ENCODE data around the gene TMEM273. TPM values are rescaled to one million over a fixed set of nuclear protein-coding genes. Genes with fewer than 3 reads are reported as not detected.
"Not testable (repeated sequence)": the region's sequence is repeated elsewhere in the genome, so short reads cannot be mapped to it uniquely, and the experiment has no call there.

The TMEM273 gene
- total RNA-seq, 1 donor from 2014 or later, result 39.4 TPM

DNA sequence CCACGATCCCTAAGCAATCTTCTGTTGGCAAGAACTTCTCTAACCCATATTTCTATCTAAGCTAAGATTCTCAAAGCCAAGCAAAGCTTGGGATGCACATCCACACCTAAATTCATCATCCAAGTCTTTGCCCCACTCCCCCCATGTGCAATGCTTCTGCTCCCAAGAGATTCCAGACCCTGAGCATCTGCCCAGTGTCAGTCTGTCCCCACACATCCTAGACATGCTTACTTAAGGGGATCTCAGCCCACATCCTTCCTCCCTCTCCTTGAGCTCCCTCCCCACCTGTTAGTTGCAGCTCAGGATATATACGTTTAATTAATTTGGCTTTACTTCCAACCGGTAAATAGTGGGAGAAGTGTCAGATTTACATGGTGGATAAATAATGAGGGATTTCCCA is 17.0 kb upstream of the TMEM273 start:
- intact Hi-C loops (cut with micrococcal nuclease), result no loop called here

DNA sequence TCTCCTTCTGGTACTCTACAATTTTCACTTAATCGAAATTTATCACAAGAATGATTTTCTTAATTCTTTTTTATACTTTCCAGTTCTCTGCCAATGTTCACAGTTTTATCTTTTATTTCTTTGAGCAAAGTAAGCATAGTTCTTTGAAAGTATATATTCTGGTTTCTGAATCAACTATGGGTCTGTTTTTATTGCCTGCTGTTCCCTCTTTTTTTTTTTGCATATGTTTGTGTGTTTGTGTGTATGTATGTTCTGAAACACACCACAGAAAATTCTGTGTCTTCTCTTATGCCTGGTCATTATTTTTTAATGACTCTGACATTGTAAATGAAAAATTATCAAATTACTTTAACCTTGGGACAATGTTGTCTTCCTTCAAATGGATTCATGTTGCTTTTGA is 15.9 kb upstream of the TMEM273 start:
- intact Hi-C loops (cut with micrococcal nuclease), result no loop called here

DNA sequence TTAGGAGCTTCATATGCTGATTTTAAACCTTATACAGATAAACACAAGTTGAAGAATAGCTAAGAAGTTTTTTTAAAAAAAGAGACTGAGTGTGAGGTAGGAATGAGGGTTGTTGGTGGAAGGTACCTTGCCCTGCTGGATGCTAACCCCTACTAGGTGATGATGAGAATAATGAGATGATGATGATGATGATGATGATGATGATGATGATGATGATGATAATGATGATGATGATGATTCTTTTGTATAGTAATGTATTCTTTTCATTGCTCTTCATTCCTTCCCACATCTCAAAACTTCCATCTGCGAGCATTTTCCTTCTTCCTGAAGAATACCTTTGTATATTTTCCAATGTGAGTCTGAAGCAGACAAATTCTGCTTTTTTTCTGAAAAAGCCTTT is 14.1 kb upstream of the TMEM273 start:
- intact Hi-C loops (cut with micrococcal nuclease), result no loop called here

DNA sequence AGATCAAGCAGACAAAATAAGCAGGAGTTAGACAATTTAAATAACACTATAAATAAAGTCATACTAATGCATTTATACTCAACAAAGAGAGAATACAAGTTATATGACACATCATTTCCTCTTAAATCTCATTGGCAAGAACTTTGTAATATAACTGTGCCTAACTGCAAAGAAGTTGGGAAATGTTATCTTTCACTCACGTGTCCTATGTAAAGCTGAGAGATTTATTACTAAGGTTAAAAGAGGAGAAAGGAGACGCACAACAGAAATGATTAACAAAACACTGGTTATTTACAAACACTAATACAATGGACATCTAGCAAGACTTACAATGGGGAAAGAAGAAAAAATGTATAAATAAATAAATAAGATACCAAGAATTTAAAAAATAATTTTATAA is 12.7 kb upstream of the TMEM273 start:
- intact Hi-C loops (cut with micrococcal nuclease), result no loop called here

DNA sequence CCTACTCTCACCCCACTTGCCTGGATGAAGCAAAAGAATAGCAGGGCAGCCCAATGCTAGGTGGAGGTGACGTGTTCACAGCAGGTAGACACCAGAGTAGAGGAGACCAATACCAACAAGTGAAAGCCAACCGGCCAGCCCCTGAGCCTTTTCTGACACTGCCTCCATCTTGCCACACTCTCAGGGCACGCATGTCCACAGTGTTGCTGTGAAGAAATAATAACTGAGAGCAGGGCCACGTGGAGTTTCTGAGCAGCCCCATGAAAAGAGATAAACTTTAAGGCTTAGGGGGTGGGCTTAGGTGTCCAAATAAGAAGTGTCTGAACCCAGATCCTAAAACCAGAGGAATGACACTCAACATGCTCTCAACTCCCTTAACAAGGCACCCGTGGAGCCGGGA is 9.0 kb upstream of the TMEM273 start:
- intact Hi-C loops (cut with micrococcal nuclease), result no loop called here

DNA sequence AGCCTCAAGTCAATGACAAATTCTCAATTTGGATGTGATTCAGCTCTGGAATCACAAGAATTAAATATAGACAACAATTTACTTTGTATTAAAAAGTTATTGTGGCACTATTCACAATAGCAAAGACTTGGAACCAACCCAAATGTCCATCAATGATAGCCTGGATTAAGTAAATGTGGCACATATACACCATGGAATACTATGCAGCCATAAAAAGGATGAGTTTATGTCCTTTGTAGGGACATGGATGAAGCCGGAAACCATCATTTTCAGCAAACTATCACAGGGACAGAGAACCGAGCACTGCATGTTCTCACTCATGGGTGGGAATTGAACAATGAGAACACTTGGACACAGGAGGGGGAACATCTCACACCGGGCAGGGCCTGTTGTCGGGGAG is 7.7 kb upstream of the TMEM273 start:
- intact Hi-C loops (cut with micrococcal nuclease), result not testable (repeated sequence)

DNA sequence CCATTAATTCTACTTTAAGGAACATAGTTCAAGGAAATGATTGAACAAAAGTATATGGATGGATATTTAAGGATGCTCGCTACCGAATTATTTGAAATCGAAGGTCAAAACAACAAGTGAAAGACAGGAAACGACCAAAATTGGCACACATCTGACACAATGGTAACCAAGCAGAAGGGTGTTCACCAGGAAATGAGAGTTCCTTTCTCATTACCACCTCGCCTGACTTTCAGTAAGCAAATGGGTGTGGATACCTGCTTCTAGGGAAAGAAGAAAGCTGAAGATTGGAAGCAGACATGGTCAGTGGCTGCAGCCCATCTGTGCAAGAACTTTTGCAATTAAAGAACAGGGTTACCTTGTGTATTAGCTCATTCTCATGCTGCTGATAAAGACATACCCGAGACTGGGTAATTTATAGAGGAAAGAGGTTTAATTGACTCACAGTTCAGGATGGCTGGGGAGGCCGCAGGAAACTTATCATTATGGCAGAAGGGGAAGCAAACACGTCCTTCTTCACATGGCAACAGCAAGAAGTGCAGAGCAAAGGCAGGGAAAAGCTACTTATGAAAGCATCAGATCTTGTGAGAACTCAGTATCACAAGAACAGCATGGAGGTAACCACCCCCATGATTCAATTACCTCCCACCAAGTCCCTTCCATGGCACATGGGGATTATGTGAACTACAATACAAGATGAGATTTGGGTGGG is 6.2 kb upstream of the TMEM273 start:
- intact Hi-C loops (cut with micrococcal nuclease), result no loop called here

DNA sequence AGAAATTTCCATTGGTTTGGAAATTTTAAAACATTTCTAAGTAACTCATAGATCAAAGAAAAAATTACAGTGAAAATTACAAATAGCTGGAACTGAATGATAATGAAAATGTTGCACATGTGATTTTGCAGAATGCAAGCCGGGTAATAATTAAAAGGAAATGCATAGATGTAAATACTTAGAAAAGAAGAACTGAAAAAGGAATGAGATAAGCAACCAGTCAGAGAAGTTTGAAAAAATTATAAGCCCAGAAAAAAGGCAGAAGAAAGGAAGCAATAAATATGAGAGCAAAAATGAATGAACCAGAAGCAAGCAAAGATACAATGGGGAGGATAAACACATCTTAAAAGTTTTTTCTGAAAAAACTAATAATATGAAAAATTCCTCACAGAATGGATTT is 3.2 kb upstream of the TMEM273 start:
- intact Hi-C loops (cut with micrococcal nuclease), result no loop called here

DNA sequence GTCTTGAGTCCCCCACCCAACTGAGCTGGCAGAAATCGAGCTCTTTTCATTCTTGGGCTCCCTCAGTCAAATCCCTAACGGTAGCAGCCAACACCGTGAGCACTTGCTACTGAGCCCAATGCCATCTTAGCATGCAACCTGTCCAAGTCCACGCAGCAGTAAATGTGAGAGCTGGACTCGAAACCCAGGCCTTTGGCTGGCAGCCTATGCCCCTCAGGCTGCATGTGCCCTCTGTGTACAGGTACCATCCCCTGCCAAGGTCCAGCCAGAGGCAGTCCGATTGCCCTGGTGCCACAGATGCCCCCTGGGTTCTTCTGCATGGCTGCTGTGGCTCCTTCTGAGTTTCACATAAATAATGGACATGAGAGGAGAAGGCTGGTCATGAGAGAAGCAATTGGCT is 1.2 kb upstream of the TMEM273 start:
- intact Hi-C loops (cut with micrococcal nuclease), result loop anchor here (10.0 kb wide), 3 partner anchors 345 to 885 kb away; partner anchors contain the start of genes ERCC6 and MAPK8

DNA sequence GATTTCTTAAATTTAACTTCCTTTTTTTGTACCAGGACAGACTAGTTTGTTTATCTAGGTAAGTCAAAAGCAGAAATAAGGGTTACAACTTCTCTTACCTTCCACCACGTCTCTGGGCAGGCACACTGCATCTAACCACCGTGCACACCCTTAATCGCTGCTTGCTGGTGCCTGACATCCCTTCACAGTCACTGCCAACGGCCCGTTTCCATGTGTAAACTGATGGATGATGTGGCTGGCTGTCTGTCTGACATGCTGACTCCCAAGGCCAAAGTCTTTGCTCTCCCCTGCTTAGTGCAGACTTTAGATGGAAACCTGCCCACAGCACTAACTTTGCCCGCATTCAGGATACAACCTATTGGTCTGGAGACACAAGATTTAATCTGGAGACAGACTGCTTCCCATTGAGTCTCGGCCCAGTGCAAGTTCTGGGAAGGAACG is 1.1 kb downstream of the TMEM273 start:
- intact Hi-C loops (cut with micrococcal nuclease), result loop anchor here (10.0 kb wide), 3 partner anchors 348 to 882 kb away; partner anchors contain the start of genes ERCC6 and MAPK8

DNA sequence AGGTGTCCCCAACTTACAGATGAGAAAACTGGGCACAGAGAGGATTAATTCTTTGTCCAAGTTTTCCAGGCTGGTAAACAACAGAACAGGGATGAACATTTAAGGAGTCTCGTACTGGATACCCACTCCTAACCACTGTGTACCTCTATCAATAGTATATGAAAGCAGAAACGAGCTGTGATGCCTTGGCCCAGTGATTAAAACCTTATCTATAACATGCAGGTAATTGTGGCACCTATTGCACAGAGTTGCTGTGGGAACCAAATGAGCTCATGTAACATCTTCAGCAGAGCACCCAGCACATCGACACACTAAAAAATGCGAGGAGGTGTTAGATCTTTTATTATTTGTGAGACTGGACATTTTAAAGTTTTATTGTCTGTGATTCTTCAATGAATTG is 1.6 kb downstream of the TMEM273 start:
- intact Hi-C loops (cut with micrococcal nuclease), result loop anchor here (10.0 kb wide), 3 partner anchors 348 to 882 kb away; partner anchors contain the start of genes ERCC6 and MAPK8

DNA sequence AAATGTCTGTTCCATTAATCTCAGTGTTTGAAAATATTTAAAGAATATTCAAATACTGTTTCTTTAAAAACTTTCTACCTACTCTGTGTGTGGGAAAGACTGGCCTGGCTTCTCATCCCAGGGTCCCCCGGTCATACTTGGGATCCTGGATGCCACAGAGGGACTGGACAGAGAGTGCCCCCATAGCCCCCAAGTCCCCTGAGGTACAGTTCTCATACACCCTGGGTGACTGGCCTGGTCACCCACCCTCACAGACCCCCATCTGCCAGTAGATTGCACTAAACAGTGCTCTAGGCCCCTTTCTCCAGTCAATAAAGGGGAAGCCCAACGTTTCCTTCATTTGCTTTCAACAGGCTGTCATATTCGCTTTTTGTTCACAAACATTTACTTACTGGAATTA is 3.0 kb downstream of the TMEM273 start:
- intact Hi-C loops (cut with micrococcal nuclease), result loop anchor here (10.0 kb wide), 3 partner anchors 350 to 880 kb away; partner anchors contain the start of genes ERCC6 and MAPK8

DNA sequence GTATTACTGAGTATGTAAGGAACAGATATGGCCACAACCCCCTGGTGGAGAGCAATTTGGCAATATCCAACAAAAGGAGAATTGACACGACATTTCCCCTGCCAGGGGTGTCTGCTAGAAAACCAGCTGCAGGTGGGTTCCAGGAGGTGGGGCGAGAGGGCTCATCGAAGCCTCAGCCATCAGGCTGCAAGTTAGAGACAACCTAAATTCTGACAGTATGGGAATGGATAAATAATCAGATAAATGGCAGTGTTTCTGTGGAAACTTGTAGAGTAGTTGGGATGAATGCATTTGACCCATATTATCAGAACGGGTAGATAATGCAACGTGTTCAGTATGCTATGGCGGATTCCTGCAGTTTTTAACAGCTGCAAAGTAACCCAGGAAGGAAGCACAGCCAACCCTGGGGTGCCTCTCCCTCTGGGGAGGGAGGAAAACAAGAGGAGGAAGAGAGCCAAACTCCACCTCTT is 3.5 kb downstream of the TMEM273 start:
- intact Hi-C loops (cut with micrococcal nuclease), result loop anchor here (10.0 kb wide), 3 partner anchors 350 to 880 kb away; partner anchors contain the start of genes ERCC6 and MAPK8

DNA sequence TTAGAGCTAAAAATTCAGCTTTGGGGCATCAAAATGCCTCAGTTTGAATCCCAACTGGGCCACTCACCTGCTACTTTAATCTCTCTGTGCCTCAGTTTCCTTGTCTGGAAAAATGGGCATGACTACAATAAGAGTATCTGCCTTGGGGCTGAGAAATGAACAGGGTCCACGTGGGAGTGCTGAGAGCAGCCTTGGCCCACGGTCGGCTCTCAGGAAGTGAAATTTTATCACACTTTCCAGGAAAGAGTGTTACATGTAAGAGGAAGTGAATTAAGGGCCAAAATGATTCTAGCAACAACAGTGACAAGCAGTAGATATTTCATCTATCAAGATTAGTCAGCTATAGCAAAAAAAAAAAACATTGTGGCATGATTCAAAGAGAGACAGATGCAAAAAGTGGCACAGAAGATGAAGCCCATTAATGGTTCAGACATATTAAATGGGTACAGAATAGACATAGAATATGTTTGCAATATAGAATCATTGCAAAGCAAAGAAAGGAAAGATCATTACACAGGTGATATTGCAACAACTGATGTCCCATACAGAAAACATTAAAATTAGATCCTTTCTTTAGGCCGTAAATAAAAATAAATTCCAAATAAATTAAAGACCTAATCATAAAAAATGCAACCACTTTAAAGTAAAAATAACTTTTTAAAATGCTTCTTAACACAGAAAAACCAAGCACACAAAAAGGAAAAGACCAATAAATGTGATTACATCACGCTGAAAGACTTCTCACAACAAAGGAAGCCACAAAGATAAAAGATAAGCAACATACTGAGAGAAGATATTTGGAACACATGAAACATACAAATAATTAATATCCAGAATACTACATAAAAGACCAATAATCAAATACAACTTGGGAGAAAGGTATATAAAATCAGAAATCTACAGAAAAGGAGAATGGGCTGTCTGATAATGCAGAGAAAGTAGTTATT is 4.3 kb downstream of the TMEM273 start:
- intact Hi-C loops (cut with micrococcal nuclease), result loop anchor here (10.0 kb wide), 3 partner anchors 351 to 879 kb away; partner anchors contain the start of genes ERCC6 and MAPK8

DNA sequence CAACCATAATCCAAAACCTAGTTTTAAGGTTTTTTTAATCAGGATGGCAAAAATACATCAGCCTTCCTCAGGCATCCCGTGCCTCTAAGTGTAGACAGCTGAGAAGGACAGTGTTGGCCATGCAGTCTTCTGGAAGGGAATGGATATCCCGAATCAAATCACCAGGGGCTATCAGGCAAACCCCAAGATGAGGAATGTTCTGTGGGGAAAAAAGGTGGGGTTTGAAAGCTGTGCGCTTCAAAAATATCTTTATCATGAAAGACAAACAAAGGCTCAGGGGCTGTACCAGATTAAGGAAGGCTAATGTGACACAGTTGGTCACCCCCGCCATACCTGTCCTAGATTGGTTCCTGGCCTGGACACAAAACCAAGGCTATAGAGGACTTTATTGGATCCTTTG is 5.4 kb downstream of the TMEM273 start:
- intact Hi-C loops (cut with micrococcal nuclease), result loop anchor here (10.0 kb wide), 3 partner anchors 352 to 878 kb away; partner anchors contain the start of genes ERCC6 and MAPK8

DNA sequence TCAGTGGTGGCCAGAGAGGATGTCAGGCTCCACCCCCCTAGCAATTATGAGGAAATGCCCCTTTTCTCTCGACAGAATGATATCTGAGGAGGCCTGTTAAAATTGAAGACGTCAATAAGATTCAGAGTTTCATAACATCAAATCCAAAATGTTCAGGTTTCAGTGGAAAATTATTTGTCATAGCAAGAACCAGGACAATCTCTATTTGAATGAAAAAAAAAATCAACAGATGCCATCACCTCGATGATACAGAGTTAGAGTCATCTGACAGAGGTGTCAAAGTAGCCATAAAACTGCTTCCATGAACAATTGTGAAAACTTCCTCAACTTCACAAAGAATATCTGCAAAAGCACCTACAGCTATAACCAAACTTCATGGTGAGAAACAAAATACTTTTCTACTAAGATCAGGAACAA is 7.7 kb downstream of the TMEM273 start:
- intact Hi-C loops (cut with micrococcal nuclease), result loop anchor here (10.0 kb wide), 3 partner anchors 354 to 876 kb away; partner anchors contain the start of genes ERCC6 and MAPK8

DNA sequence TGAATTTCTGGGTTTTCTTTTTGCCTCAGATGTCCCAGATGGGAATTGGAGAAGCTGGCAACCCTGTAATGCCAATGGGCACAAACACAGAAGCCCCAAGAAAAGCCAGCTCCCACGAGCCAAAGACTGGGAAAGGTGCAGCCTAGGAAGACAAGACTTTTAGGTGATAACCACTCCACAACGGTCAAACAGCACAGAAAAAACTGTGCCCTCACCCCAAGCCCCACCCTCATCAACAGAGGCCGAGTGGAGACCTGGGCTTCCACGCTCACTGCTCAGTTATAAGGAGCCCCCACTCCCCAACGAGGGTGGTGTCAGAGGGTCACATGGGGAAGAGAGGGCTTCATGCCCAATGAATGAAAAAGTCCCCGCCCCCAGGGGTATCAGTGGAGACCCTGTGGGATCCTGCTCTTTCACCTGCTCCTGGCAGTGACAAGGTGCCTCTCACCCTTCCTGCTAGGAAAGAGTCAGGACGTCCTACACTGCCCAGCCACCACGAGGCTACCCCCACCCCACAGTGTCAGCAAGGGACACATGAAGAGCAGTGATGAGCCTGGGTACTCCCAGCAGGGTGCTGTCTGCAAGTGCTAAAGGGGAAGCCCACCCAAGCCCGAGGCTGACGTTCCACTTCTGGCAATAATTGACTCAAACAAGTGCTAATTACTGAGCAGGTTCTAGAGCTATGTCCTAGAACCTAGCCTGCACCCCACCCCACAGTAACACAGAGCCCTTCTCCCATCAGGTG is 8.3 kb downstream of the TMEM273 start:
- intact Hi-C loops (cut with micrococcal nuclease), result loop anchor here (10.0 kb wide), 3 partner anchors 355 to 875 kb away; partner anchors contain the start of genes ERCC6 and MAPK8

DNA sequence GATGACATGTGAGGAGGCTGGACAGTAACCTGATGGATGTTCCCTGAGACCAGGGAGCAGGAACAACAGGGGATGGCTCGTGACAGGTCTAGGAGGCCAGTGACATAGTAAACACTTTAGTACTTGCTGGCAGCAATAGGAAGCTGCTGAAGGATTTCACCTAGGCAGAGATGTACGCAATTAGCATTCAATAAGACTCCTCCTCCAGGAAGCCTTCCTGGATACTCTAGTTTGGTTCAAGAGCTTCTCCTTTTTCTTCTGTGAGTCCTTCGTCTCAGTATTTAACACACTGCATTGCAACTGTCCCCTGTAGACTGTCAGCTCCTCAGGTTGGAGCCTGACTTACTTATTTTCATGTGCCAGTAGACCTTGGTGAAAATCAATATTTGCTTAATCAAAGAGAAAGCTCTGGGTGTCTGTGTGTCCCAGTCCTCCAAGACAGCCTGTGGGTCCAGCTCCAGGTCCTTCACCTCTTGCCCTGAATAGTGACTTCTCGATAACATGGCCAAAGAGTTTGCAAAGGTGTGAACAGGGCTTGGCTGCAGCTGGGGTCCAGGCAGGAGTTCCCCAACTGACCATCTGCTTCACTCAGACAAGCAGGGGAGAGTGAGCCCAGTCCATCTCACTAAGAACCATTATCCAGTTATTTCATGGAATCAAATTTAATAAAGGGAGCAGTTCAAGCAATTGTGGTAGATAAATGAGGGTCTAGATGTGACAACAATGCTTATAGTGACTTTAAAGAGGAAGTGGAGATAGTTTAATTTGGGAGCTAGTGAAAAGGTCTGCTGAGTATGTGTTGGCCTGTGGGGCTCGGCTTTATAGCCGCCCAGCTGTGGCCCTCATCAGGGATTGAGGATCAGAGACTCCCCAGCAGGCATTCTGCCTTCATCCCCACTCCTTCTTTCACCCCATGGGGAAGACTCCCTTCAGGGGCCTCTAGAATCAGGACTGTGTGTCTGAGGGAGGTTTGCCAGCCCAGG is 9.4 kb downstream of the TMEM273 start:
- intact Hi-C loops (cut with micrococcal nuclease), result no loop called here
